Cardiac muscle cell (in vitro differentiated cells and primary cell): Measurements from ENCODE around the gene ARL4A. TPM values are rescaled to one million over a fixed set of nuclear protein-coding genes. Genes with fewer than 3 reads are reported as not detected.
A peak's percentile ranks its signal among the peaks of the same experiment; 100 is the strongest.

ENCODE experiments used
- DNase-seq, 2 donors: peaks; one replicate each; pipeline versions ENCODE4 v3.0.0 to v3.0.0-alpha.2; 2010 to 2017; ENCODE audit warnings: low read depth in 1 of 2, low spot score in 1 of 2
- H3K27ac ChIP-seq: fragments of 200-600 bp; sonication (generic); 2 replicates; pipeline ENCODE4 v1.5.1; 2016
- H3K27me3 ChIP-seq: fragments of 200-600 bp; sonication (generic); 2 replicates; pipeline ENCODE4 v1.6.0; 2016; ENCODE audit warnings: control low read depth
- H3K36me3 ChIP-seq: fragments of 200-600 bp; sonication (generic); 2 replicates; pipeline ENCODE4 v1.5.1; 2016; ENCODE audit warnings: control low read depth
- H3K4me1 ChIP-seq: fragments of 200-600 bp; sonication (generic); 2 replicates; pipeline ENCODE4 v1.8.1; 2017; ENCODE audit warnings: low read depth, mild to moderate bottlenecking, mixed run types
- H3K4me3 ChIP-seq: fragments of 200-600 bp; sonication (generic); 2 replicates; pipeline ENCODE4 v1.5.1; 2016; ENCODE audit warnings: mild to moderate bottlenecking
- H3K9me3 ChIP-seq: fragments of 200-600 bp; sonication (generic); 2 replicates; pipeline ENCODE4 v1.5.1; 2017; ENCODE audit warnings: low read depth, mild to moderate bottlenecking, control low read depth
- CTCF ChIP-seq: IDR thresholded peaks from 2 replicates; pipeline ENCODE4 v1.5.1; 2012; ENCODE audit warnings: low read depth, mild to moderate bottlenecking, low read length
- polyA plus RNA-seq: library from polyadenylated mRNA; unstranded; fragments of >200 nt; fragmentation: Nextera tagmentation; extraction: Ambion mirVana; gene quantifications from 2 replicates; pipeline ENCODE4 v1.2.1, GENCODE V29; 2016
- total RNA-seq: library from RNA; depleted of rRNA; stranded (reverse); fragments of >200 nt; gene quantifications from 2 replicates; pipeline ENCODE4 v1.2.3, GENCODE V29; 2016

Gene ARL4A, protein sequence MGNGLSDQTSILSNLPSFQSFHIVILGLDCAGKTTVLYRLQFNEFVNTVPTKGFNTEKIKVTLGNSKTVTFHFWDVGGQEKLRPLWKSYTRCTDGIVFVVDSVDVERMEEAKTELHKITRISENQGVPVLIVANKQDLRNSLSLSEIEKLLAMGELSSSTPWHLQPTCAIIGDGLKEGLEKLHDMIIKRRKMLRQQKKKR
- total RNA-seq (6.5 and 6.9 TPM in 2 replicates), polyA plus RNA-seq (10.0 and 15.6 TPM in 2 replicates)

DNA sequence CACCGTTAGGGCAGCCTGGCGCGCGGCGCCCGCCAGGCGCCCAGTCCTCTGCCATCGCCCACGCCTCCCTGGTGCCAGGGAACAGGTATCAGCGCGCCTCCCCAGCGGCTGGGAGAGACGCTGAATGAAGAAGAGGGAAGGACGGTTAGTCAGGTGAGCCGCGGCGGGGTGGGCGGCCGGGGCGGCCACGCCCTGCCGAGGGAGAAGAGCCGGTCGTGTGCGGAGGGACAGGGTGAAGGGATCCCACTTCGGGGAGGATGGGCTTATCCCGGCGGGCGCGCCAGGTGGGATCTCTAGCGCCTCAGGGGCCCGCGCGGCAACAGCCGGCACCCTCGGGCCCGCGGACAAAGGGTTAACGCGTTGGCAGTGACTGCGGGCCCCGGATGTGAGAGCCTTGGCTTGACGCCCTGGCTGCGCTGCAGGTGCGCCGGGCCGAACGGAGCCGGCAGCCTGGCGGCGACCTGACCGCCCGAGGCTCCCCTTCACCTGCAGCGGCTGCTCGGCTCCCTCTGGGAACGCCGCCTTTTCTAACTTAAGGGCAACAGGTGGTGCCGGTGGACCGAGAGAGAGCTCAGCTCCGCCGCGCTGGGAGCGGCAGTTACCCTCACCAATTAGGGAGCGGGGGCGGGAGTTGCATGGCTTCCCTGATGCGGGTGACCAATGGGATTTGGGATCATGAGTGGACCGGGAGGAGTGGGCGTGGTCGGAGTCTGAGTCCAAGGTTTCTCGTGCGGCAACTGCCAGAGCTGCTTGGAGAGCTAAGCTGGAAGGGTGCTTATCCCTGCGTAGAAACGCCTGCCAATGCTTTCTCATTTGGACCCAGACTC lies at the start of gene ARL4A:
TSS of gene ARL4A (plus strand) at position 743 of the 827 bp plus-strand sequence. CDS start 622 bp downstream, outside the sequence.
- Histone ChIP-seq H3K27me3 (no peaks in the 10 kb centered on the region), H3K4me1 (no peaks in the 10 kb centered on the region), H3K27ac (peak within 1 kb of the TSS; percentile 83), H3K36me3 (no peaks in the 10 kb centered on the region), H3K9me3 (no peaks in the 10 kb centered on the region), H3K4me3 (peak within 1 kb of the TSS; percentile 69)
- peak; percentile 99 to 100 for DNase-seq
- TF ChIP-seq CTCF = peak; percentile 37

DNA sequence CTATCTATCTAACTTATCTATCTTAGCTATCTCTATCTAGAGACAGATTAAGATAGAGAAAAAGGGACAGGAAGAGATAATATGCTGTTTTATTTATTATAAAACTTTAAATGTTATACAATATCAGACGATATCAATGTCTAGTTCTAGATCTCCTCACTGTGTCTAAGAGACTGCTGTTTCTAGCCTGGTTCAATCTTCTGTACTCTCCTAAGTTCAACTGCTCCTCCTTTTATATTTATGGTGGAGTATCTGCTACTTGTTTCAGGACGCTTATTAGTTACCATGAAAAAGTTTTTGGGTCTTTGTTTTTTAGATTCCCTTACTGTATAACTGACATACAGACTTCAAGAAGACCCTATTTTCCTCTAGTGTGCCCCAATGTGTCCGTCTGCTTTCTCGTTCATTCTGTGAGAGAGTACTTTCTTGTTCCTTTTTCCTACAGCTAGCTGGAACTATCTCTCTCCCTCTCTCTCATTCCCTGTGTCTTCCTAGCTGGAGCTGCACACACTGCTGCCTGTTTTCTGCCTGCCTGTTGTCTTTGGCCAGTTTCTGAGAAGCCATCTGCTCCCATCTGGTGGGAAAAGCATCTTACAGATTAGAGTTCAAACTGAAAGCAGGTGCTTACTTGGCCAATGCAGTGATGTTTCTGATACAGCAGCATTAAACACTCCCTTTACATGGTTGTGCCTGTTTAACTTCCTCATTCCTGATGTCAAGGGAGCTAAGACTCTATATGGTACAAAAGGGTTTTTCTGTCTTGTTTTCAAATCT lies 49.4 kb upstream of the ARL4A start:
- H3K4me3 ChIP-seq = no peak overlapping the region
- no peak overlapping the region for H3K27ac ChIP-seq
- DNase-seq = no peak
- no peak for TF ChIP-seq CTCF
- no peaks in the 10 kb centered on the region for H3K9me3 ChIP-seq
- H3K27me3 ChIP-seq = no peaks in the 10 kb centered on the region
- H3K4me1 ChIP-seq = no peaks in the 10 kb centered on the region
- H3K36me3 ChIP-seq = no peaks in the 10 kb centered on the region

- Histone ChIP-seq H3K36me3 (no peaks in the 10 kb centered on the region), H3K4me3 (no peak overlapping the region), H3K9me3 (no peaks in the 10 kb centered on the region), H3K27me3 (no peaks in the 10 kb centered on the region), H3K4me1 (no peaks in the 10 kb centered on the region), H3K27ac (no peak overlapping the region)
- DNase-seq = peak; percentile 38 to 54
- TF ChIP-seq CTCF = peak; percentile 47
Observed at GRCh38 chr7:12638851-12639456, 48.5 kb upstream of the ARL4A start.

GRCh38 chr7:12640299-12641096 lies 46.9 kb upstream of the ARL4A start:
- DNase-seq = no peak
- no peak overlapping the region for H3K4me3 ChIP-seq
- H3K27me3 ChIP-seq = no peaks in the 10 kb centered on the region
- H3K4me1 ChIP-seq = no peaks in the 10 kb centered on the region
- TF ChIP-seq CTCF = no peak
- no peaks in the 10 kb centered on the region for H3K36me3 ChIP-seq
- no peak overlapping the region for H3K27ac ChIP-seq
- no peaks in the 10 kb centered on the region for H3K9me3 ChIP-seq
